Ovary (tissue), 3 donors: ENCODE measurements around the gene ANKRD65.

ENCODE experiments used
- CTCF ChIP-seq, 3 donors: fragments of 450-650 bp in 2 of 3; fragments of 200-600 bp in 1 of 3; IDR thresholded peaks; one replicate each; pipeline versions ENCODE4 v1.5.1 to v1.8.0; 2016 to 2022; ENCODE audit warnings: antibody characterized with exemption in 3 of 3, mild to moderate bottlenecking in 1 of 3
- EP300 ChIP-seq: sonication (generic); formaldehyde crosslinking; IDR thresholded peaks from one replicate; pipeline ENCODE4 v1.6.1; 2017; ENCODE audit warnings: antibody characterized with exemption
- POLR2A ChIP-seq: fragments of 450-650 bp; IDR thresholded peaks from one replicate; pipeline ENCODE4 v1.6.1; 2017; ENCODE audit warnings: antibody characterized with exemption, mild to moderate bottlenecking, moderate library complexity
- donor health status: DM: no; HTN: no; CAD: no.

GRCh38 chr1:1376551-1377226, 44.4 kb downstream of the ANKRD65 start:
- no peak for TF ChIP-seq CTCF (IDR thresholded peaks at IDR 0.05)
- no peak for TF ChIP-seq POLR2A
- TF ChIP-seq EP300: no peak
